ENCODE data around the gene CFDP1. TPM values are rescaled to one million over a fixed set of nuclear protein-coding genes. Genes with fewer than 3 reads are reported as not detected.

CFDP1 gene
- total and polyA plus RNA-seq, 11 donors = 17.7 to 60.6 (median 25.3) TPM

DNA sequence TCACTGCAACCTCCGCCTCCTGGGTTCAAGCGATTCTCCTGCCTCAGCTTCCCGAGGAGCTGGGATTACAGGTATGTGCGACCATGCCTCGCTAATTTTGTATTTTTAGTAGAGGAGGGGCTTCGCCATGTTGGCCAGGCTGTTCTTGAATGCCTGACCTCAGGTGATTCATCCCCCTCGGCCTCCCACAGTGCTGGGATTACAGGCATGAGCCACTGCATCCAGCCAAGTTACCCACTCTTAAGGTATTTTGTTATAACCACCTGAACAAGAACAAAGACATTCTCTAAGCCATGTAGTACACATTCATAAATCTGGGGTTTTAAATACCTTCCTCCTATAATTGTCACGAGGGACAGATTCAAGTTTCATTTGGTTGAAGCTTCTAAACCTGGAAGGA lies 43.5 kb upstream of the CFDP1 start:
- H3K9me3 ChIP-seq = no peaks in the 10 kb centered on the region
- intact Hi-C loops (cut with DNase I) = loop anchor here in 6 of 10 donors (10.0 kb wide), 6 partner anchors 68 to 278 kb away; partner anchors contain the start of genes ADAT1 (in 1 of the 6) and TMEM231 (in 1 of the 6)
- TF ChIP-seq CTCF (IDR thresholded peaks at IDR 0.05) (no peak), POLR2A (IDR thresholded peaks at IDR 0.05) (no peak)
- H3K4me3 ChIP-seq = no peak overlapping the region
- H3K27me3 ChIP-seq = peaks cover 0 to 2% (median 0%) of the 10 kb centered on the region in 9 donors
- H3K36me3 ChIP-seq = no peaks in the 10 kb centered on the region
- no peak for DNase-seq
- no peak for ATAC-seq
- H3K4me1 ChIP-seq = no peaks in the 10 kb centered on the region
- H3K27ac ChIP-seq = no peak overlapping the region
- 92 to 94% (median 93%) methylated on average over 8 of the region's 8 CpGs for WGBS, 4 donors

DNA sequence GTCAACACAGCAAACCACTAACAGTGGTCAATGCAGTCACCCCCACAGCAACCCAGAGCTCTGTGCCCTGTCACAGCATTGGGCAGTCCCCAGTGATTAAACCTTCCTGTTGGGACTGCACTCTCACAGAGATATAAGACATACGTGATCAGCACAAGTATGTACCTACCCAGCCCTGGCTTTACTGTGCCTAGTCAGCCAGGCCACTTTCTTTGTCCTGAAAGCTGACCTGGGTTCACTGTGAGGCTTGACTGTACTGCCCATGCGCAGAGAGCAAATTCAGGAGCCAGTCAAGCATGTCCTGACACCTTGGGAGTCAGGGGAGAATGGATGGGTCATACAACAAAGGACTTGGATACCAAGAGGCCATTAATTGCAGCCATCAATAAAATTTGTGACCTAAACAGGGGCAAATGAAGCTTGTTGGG lies 42.1 kb upstream of the CFDP1 start:
- 92 to 95% (median 93%) methylated on average over 2 of the region's 2 CpGs for WGBS, 4 donors
- intact Hi-C loops (cut with DNase I) = loop anchor here in 6 of 10 donors (10.0 kb wide), 6 partner anchors 69 to 279 kb away; partner anchors contain the start of genes ADAT1 (in 1 of the 6) and TMEM231 (in 1 of the 6)

GRCh38 chr16:75472908-75473877 lies 39.9 kb upstream of the CFDP1 start:
- DNase-seq (no peak), ATAC-seq (no peak)
- H3K27me3 ChIP-seq = no peaks in the 10 kb centered on the region
- TF ChIP-seq CTCF (IDR thresholded peaks at IDR 0.05) (no peak), POLR2A (IDR thresholded peaks at IDR 0.05) (no peak)
- intact Hi-C loops (cut with DNase I) = loop anchor here (2.0 to 10.0 kb wide), 14 partner anchors 44 to 292 kb away; partner anchors contain the start of genes ADAT1 (in 3 of the 10) and TMEM231 (in 1 of the 10)
- no peaks in the 10 kb centered on the region for H3K9me3 ChIP-seq
- H3K36me3 ChIP-seq = no peaks in the 10 kb centered on the region
- H3K27ac ChIP-seq = no peak overlapping the region
- WGBS, 4 donors = 94 to 97% (median 96%) methylated on average over 17 of the region's 17 CpGs
- no peak overlapping the region for H3K4me3 ChIP-seq
- H3K4me1 ChIP-seq = no peaks in the 10 kb centered on the region

More for the DNA sequence above, 42.1 kb upstream of the CFDP1 start:
- Histone ChIP-seq H3K9me3 (no peaks in the 10 kb centered on the region), H3K36me3 (no peaks in the 10 kb centered on the region), H3K27ac (no peak overlapping the region), H3K27me3 (no peaks in the 10 kb centered on the region), H3K4me3 (no peak overlapping the region), H3K4me1 (no peaks in the 10 kb centered on the region)
- ATAC-seq (no peak), DNase-seq (no peak)
- TF ChIP-seq POLR2A (IDR thresholded peaks at IDR 0.05) (no peak), CTCF (IDR thresholded peaks at IDR 0.05) (no peak)

Data from heart left ventricle (tissue), 16 donors.